Smooth muscle cell (in vitro differentiated cells): ENCODE measurements around the gene ZMYND19. TPM values are rescaled to one million over a fixed set of nuclear protein-coding genes. Genes with fewer than 3 reads are reported as not detected.

Experiments used
- DNase-seq: peaks from one replicate; lab custom pipeline; 2025; ENCODE audit not compliant: unreplicated experiment; lab: John Stamatoyannopoulos, UW
- H2AFZ ChIP-seq: fragments of 200-600 bp; sonication (generic); 2 replicates; pipeline ENCODE4 v1.6.0; 2016; ENCODE audit warnings: antibody characterized with exemption, low read depth, mild to moderate bottlenecking
- H3F3A ChIP-seq: fragments of 200-600 bp; sonication (generic); 2 replicates; pipeline ENCODE4 v1.6.0; 2017; ENCODE audit warnings: antibody characterized with exemption, low read depth
- H3K27ac ChIP-seq: fragments of 200-600 bp; sonication (generic); 2 replicates; pipeline ENCODE4 v1.5.1; 2016; ENCODE audit warnings: low read depth, mild to moderate bottlenecking
- H3K27me3 ChIP-seq: fragments of 200-600 bp; sonication (generic); 2 replicates; pipeline ENCODE4 v1.6.1; 2016; ENCODE audit warnings: low read depth, mild to moderate bottlenecking
- H3K36me3 ChIP-seq: fragments of 200-600 bp; sonication (generic); 2 replicates; pipeline ENCODE4 v1.5.1; 2016; ENCODE audit warnings: low read depth
- H3K4me1 ChIP-seq: fragments of 200-600 bp; sonication (generic); 2 replicates; pipeline ENCODE4 v1.5.1; 2016; ENCODE audit warnings: low read depth
- H3K4me2 ChIP-seq: fragments of 200-600 bp; sonication (generic); 2 replicates; pipeline ENCODE4 v1.6.0; 2016; ENCODE audit warnings: mild to moderate bottlenecking
- H3K4me3 ChIP-seq: fragments of 200-600 bp; sonication (generic); 2 replicates; pipeline ENCODE4 v1.5.1; 2016; ENCODE audit warnings: mild to moderate bottlenecking
- H3K79me2 ChIP-seq: fragments of 200-600 bp; sonication (generic); 2 replicates; pipeline ENCODE4 v1.6.0; 2016; ENCODE audit warnings: low read depth, mild to moderate bottlenecking
- H3K9ac ChIP-seq: fragments of 200-600 bp; sonication (generic); 2 replicates; pipeline ENCODE4 v1.6.0; 2016; ENCODE audit warnings: low read depth
- H3K9me3 ChIP-seq: fragments of 200-600 bp; sonication (generic); replicated peaks from 2 replicates; pipeline ENCODE4 v1.5.1; 2016; ENCODE audit warnings: low read depth
- H4K20me1 ChIP-seq: fragments of 200-600 bp; sonication (generic); 2 replicates; pipeline ENCODE4 v1.6.0; 2016; ENCODE audit warnings: low read depth
- CTCF ChIP-seq: fragments of 200-600 bp; sonication (generic); IDR thresholded peaks from 2 replicates; pipeline ENCODE4 v1.5.1; 2017; ENCODE audit warnings: borderline replicate concordance, mild to moderate bottlenecking, antibody characterized with exemption; ENCODE audit not compliant: insufficient read depth, poor library complexity, severe bottlenecking
- WGBS: methylation state at CpG from one replicate; pipeline ENCODE4 v1.1.7; 2016; ENCODE audit warnings: low lambda C conversion rate; 5-methylcytosine and 5-hydroxymethylcytosine counted together
- polyA plus RNA-seq: library from polyadenylated mRNA; unstranded; fragments of >200 nt; fragmentation: Nextera tagmentation; extraction: Ambion mirVana; gene quantifications from 2 replicates; pipeline ENCODE4 v1.2.1, GENCODE V29; 2016
- total RNA-seq: library from RNA; depleted of rRNA; stranded (reverse); fragments of >200 nt; gene quantifications from 2 replicates; pipeline ENCODE4 v1.2.3, GENCODE V29; 2014

The ZMYND19 gene
- total and polyA plus RNA-seq, 2 experiments from 2014 or later = 16.6 to 37.8 TPM

GRCh38 chr9:137634016-137634415 lies 43.7 kb upstream of the ZMYND19 start:
- H3K27ac ChIP-seq = no peak overlapping the region
- no peaks in the 10 kb centered on the region for H3K4me1 ChIP-seq
- H3K9me3 ChIP-seq = no peaks in the 10 kb centered on the region
- 92% methylated on average over 5 of the region's 5 CpGs for WGBS
- H3K79me2 ChIP-seq = peaks cover 100% of the 10 kb centered on the region
- DNase-seq = no peak
- H3K9ac ChIP-seq = no peak overlapping the region
- no peaks in the 10 kb centered on the region for H3K36me3 ChIP-seq
- no peak overlapping the region for H3K4me2 ChIP-seq
- H2AFZ ChIP-seq = no peak overlapping the region
- H3F3A ChIP-seq = peaks cover 5% of the 10 kb centered on the region
- H3K4me3 ChIP-seq = no peak overlapping the region
- no peak for TF ChIP-seq CTCF
- H3K27me3 ChIP-seq = no peaks in the 10 kb centered on the region
- peaks cover 100% of the 10 kb centered on the region for H4K20me1 ChIP-seq

GRCh38 chr9:137632230-137633161 lies 42.2 kb upstream of the ZMYND19 start:
- Histone ChIP-seq H3K27ac (no peak overlapping the region), H4K20me1 (peaks cover 100% of the 10 kb centered on the region), H3K9me3 (no peaks in the 10 kb centered on the region), H3K4me3 (no peak overlapping the region), H2AFZ (no peak overlapping the region), H3K36me3 (no peaks in the 10 kb centered on the region), H3K79me2 (peaks cover 100% of the 10 kb centered on the region), H3K4me2 (no peak overlapping the region), H3K4me1 (no peaks in the 10 kb centered on the region), H3K9ac (no peak overlapping the region), H3F3A (peaks cover 5% of the 10 kb centered on the region), H3K27me3 (no peaks in the 10 kb centered on the region)
- 86% methylated on average over 23 of the region's 23 CpGs for WGBS
- TF ChIP-seq CTCF = no peak
- no peak for DNase-seq

- Histone ChIP-seq H3K27me3 (no peaks in the 10 kb centered on the region), H4K20me1 (peaks cover 100% of the 10 kb centered on the region), H3K9me3 (no peaks in the 10 kb centered on the region), H3K9ac (no peak overlapping the region), H3K36me3 (no peaks in the 10 kb centered on the region), H3K27ac (no peak overlapping the region), H3F3A (peaks cover 5% of the 10 kb centered on the region), H2AFZ (no peak overlapping the region), H3K4me3 (no peak overlapping the region), H3K79me2 (peaks cover 100% of the 10 kb centered on the region), H3K4me1 (no peaks in the 10 kb centered on the region), H3K4me2 (no peak overlapping the region)
- 97% methylated on average over 16 of the region's 16 CpGs for WGBS
- DNase-seq = no peak
- TF ChIP-seq CTCF = no peak
Measured at GRCh38 chr9:137631345-137632229, 41.3 kb upstream of the ZMYND19 start.
